Mesodermal cell (in vitro differentiated cells): Measurements from ENCODE around the gene OPN4.
A peak's percentile ranks its signal among the peaks of the same experiment; 100 is the strongest.

Experiments
- H3K27ac ChIP-seq: 2 replicates; pipeline ENCODE4 v1.7.0; 2013; ENCODE audit warnings: mild to moderate bottlenecking, low read depth, low read length, moderate library complexity; ENCODE audit not compliant: severe bottlenecking
- H3K36me3 ChIP-seq: 2 replicates; pipeline ENCODE4 v1.7.1; 2013; ENCODE audit warnings: mild to moderate bottlenecking, low read length, moderate library complexity; ENCODE audit not compliant: control insufficient read depth, insufficient read depth
- H3K4me1 ChIP-seq: one replicate; pipeline ENCODE4 v1.7.1; 2013; ENCODE audit warnings: mild to moderate bottlenecking, low read length; ENCODE audit not compliant: insufficient read depth, control insufficient read depth, poor library complexity, severe bottlenecking
- H3K4me3 ChIP-seq: 2 replicates; pipeline ENCODE4 v1.7.0; 2013; ENCODE audit warnings: low read length, control low read depth, mild to moderate bottlenecking; ENCODE audit not compliant: insufficient read depth, poor library complexity, severe bottlenecking; ENCODE audit errors: extremely low read depth
- H3K9me3 ChIP-seq: 2 replicates; pipeline ENCODE4 v1.7.1; 2013; ENCODE audit warnings: mild to moderate bottlenecking, low read length, moderate library complexity; ENCODE audit not compliant: control insufficient read depth
- WGBS, 2 experiments: methylation state at CpG; one replicate each; pipeline ENCODE4 v1.1.5; 2013; ENCODE audit warnings: missing lambda C conversion rate in 2 of 2; ENCODE audit not compliant: insufficient coverage in 2 of 2; 5-methylcytosine and 5-hydroxymethylcytosine counted together

Gene OPN4

DNA sequence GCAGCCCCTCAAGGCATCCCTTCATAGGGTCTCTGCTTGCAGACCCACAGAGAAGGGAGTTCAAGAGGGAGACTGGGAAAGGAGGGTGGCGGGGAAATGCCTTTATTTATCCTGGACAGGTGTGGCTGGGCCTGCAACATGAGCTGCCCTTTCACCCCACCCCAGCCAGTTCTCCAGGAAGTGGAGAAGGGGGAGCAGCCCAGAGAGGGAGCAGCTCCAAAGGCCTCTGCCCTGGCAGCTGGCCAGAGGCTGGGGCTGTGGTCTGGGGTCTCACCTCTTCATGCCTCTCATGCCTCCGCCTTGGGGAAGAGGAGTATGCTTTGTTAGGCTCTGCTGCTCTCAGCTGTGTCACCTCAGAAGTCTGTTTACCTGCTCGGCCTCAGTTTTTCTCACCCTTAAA lies 17.1 kb downstream of the OPN4 start:
- no peaks in the 10 kb centered on the region for H3K9me3 ChIP-seq
- peaks cover 54% of the 10 kb centered on the region for H3K4me1 ChIP-seq
- H3K4me3 ChIP-seq, result no peak overlapping the region
- 94 to 100% methylated on average over 2 of the region's 3 CpGs for WGBS, 2 experiments
- no peak overlapping the region for H3K27ac ChIP-seq
- no peaks in the 10 kb centered on the region for H3K36me3 ChIP-seq

GRCh38 chr10:86671985-86672710 lies 17.8 kb downstream of the OPN4 start:
- Histone ChIP-seq H3K4me3 (no peak overlapping the region), H3K9me3 (no peaks in the 10 kb centered on the region), H3K27ac (peak overlapping the region; percentile 23), H3K4me1 (peaks cover 50% of the 10 kb centered on the region), H3K36me3 (no peaks in the 10 kb centered on the region)
- WGBS, 2 experiments, result 56 to 73% methylated on average over 6 to 10 of the region's 12 CpGs

DNA sequence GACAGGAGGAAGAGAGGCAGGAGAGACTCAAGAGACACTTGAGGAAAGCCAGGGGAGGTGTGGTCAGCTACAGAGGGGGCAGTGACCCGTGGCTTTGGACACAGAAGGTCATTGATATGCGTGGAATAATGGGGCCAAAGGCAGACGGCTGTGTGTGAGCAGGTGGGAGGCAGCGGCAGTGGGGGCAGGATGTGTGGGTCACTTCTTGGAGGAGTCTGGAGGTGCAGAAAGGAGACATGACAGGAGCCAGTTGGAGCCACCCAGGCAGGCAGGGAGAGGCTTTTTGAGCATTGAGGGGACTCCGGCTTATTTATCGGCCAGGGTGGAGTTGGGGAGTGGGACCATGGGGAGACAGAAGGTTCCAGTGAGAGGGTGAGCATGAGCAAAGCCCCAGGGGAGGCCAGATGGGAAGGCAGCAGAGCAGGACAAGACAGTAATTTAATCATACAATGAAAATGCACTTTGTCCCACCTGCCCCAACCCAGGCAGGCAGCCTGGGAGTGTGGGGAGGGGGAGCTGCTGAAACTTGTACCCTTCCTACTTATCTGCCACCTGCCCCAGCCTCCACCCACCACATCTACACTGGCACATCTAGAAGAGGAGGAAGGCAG lies 19.0 kb downstream of the OPN4 start:
- peaks cover 41% of the 10 kb centered on the region for H3K4me1 ChIP-seq
- H3K27ac ChIP-seq, result no peak overlapping the region
- no peaks in the 10 kb centered on the region for H3K9me3 ChIP-seq
- no peak overlapping the region for H3K4me3 ChIP-seq
- no peaks in the 10 kb centered on the region for H3K36me3 ChIP-seq
- WGBS, 2 experiments, result 65 to 76% methylated on average over 6 of the region's 6 CpGs

DNA sequence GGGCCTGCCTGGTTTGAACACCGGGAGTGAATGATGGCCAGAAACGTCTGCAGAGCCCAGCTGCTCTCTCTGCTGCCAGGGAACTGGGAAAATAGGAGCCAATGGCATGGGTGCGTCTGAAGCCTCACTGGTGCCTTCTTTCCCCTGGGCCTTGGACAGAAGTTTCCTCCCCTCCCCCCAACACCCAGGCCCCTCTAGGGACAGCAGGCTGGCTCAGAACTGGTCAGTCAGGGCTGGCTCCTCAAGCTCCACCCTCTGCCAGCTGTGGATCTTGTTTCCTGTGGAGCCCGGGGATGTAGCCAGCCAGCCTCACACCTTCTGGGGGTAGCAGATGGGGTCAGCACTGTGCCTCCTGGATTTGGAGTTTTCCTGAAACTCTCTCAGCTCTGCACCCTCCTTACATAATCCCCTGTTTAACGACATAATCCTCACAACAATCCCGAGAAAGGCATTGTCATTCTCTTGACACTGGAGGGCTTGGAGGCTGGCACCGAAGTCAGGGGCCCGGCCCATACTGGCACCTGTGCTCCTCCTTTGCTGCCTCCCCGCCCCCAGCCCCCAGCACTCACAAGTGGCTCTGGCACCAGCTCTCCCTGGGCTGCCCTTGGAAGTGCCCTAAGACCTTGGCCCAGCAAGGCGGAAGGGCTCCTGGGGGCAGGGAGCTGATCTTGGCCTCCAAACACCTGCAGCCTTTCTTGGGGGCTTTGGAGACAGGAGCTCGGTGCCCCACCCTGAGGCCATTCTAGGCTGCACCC lies 19.7 kb downstream of the OPN4 start:
- Histone ChIP-seq H3K4me3 (no peak overlapping the region), H3K36me3 (no peaks in the 10 kb centered on the region), H3K9me3 (no peaks in the 10 kb centered on the region), H3K4me1 (peaks cover 34% of the 10 kb centered on the region), H3K27ac (no peak overlapping the region)
- 65 to 69% methylated on average over 8 to 10 of the region's 11 CpGs for WGBS, 2 experiments

DNA sequence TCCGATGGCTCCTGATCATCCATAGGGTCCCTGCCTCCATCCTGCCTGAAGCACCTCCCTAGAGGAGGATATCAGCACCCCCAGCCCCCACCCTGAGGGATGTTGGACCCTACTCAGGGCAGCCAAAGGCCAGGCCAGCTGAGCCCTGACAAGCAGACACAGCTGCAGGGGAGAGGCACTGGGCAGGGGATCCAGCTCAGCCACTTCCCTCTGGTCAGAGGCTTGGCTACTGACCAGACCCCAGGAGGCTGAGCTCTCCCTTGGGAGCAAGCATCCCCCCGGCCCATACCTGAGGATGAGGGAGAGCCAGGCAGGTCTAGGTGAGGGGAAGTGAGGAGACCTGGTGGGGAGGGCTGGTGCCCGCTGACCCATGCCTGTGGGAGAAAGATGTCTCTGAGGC lies 20.6 kb downstream of the OPN4 start:
- H3K4me1 ChIP-seq, result peaks cover 29% of the 10 kb centered on the region
- H3K27ac ChIP-seq, result no peak overlapping the region
- no peak overlapping the region for H3K4me3 ChIP-seq
- 80 to 94% methylated on average over 2 of the region's 3 CpGs for WGBS, 2 experiments
- no peaks in the 10 kb centered on the region for H3K36me3 ChIP-seq
- no peaks in the 10 kb centered on the region for H3K9me3 ChIP-seq

DNA sequence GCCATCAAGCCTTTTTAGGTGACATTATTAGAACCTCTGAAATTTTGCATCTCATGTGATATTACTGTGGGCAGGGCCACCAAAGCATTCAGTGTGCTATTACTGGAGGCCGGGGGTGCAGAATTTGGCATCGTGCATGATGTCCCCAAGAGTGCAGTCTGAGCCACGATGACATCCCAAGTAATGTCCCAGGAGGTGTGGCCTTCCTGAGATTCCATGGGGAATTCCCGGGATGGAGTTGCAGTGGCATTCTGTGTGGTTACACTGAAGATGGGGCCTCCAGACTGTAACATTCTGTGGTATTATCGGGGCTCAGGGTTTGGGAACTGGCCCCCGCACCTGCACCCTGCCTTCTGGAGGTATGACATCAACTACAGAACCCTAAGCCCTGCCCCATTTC lies 23.0 kb downstream of the OPN4 start:
- Histone ChIP-seq H3K4me3 (no peak overlapping the region), H3K9me3 (no peaks in the 10 kb centered on the region)
- WGBS, 2 experiments, result 78 to 94% methylated on average over 5 to 6 of the region's 6 CpGs

DNA sequence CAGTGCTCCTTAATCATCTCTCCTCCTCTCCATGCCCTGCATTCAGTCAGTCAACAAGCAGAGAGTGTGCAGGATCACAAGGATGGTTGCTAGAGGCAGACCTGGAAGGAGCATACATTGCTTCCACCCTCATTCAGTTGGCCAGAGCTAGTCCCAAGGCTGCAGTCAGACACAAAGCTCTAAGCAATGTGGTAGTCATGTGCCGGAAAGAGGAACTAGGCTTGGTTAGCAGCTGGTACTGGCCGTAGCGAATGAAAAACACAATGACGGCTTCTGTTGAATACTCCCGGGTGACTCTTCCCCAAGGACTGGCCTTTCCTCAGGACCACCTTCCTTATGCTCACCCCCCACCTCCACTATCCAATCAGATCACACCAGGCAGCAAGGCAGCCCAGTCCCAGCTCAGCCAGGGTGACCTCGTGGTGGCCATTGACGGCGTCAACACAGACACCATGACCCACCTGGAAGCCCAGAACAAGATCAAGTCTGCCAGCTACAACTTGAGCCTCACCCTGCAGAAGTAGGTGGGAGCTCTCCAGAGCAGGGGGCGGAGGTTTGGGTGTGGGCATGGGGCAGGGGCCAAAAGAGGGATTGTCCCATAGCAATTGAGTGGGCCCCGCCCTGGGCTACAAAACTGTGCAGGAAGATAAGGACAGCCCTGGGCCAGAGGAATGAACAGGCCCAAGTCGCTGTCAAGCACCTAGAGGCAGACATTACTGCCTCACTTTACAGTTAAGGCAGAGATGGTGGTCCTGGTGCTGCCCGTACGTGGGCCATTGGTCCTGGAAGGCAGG lies 24.8 kb downstream of the OPN4 start:
- Histone ChIP-seq H3K27ac (no peak overlapping the region), H3K36me3 (no peaks in the 10 kb centered on the region), H3K9me3 (no peaks in the 10 kb centered on the region), H3K4me1 (no peaks in the 10 kb centered on the region), H3K4me3 (no peak overlapping the region)
- WGBS, 2 experiments, result 94 to 98% methylated on average over 12 to 13 of the region's 13 CpGs

More for the DNA sequence above, 23.0 kb downstream of the OPN4 start:
- no peaks in the 10 kb centered on the region for H3K36me3 ChIP-seq
- peaks cover 13% of the 10 kb centered on the region for H3K4me1 ChIP-seq
- H3K27ac ChIP-seq, result no peak overlapping the region

GRCh38 chr10:86681047-86681446 lies 26.7 kb downstream of the OPN4 start:
- peaks cover 18% of the 10 kb centered on the region for H3K4me1 ChIP-seq
- no peaks in the 10 kb centered on the region for H3K36me3 ChIP-seq
- H3K9me3 ChIP-seq, result no peaks in the 10 kb centered on the region
- no peak overlapping the region for H3K4me3 ChIP-seq
- no peak overlapping the region for H3K27ac ChIP-seq
- WGBS, 2 experiments, result 89 to 98% methylated on average over 8 to 14 of the region's 14 CpGs

- no peak overlapping the region for H3K27ac ChIP-seq
- no peaks in the 10 kb centered on the region for H3K36me3 ChIP-seq
- no peak overlapping the region for H3K4me3 ChIP-seq
- H3K9me3 ChIP-seq, result no peaks in the 10 kb centered on the region
- peaks cover 20% of the 10 kb centered on the region for H3K4me1 ChIP-seq
- WGBS, 2 experiments, result 90 to 91% methylated on average over 18 to 21 of the region's 22 CpGs
Observed at GRCh38 chr10:86681722-86682386, 27.5 kb downstream of the OPN4 start.

- H3K4me1 ChIP-seq, result peaks cover 23% of the 10 kb centered on the region
- WGBS, 2 experiments, result 80% methylated on average over 2 of the region's 2 CpGs
- H3K27ac ChIP-seq, result no peak overlapping the region
- H3K9me3 ChIP-seq, result no peaks in the 10 kb centered on the region
- no peak overlapping the region for H3K4me3 ChIP-seq
- no peaks in the 10 kb centered on the region for H3K36me3 ChIP-seq
Observed at GRCh38 chr10:86682675-86683074, 28.3 kb downstream of the OPN4 start.
